GM19351 (cell line): ENCODE data around the gene MAD1L1.

Experiments
- ATAC-seq: cut with Tn5 transposase; IDR thresholded peaks from one replicate; pipeline ENCODE4 v1.9.1; 2021; ENCODE audit warnings: mild to moderate bottlenecking, moderate library complexity; ENCODE audit not compliant: unreplicated experiment

The MAD1L1 gene

GRCh38 chr7:2181077-2181854 lies 51.5 kb downstream of the MAD1L1 start:
- peak; percentile 44 for ATAC-seq

GRCh38 chr7:2180081-2180480 lies 52.7 kb downstream of the MAD1L1 start:
- no peak for ATAC-seq

GRCh38 chr7:2175514-2175913 lies 57.2 kb downstream of the MAD1L1 start:
- no peak for ATAC-seq

- no peak for ATAC-seq
These were observed 57.7 kb downstream of the MAD1L1 start for GRCh38 chr7:2175091-2175490.

GRCh38 chr7:2173189-2173827 lies 59.4 kb downstream of the MAD1L1 start:
- ATAC-seq = no peak

GRCh38 chr7:2172311-2173188 lies 60.2 kb downstream of the MAD1L1 start:
- no peak for ATAC-seq

GRCh38 chr7:2171855-2172254 lies 60.9 kb downstream of the MAD1L1 start:
- no peak for ATAC-seq

GRCh38 chr7:2170576-2171521 lies 61.9 kb downstream of the MAD1L1 start:
- no peak for ATAC-seq

GRCh38 chr7:2169923-2170575 lies 62.7 kb downstream of the MAD1L1 start:
- ATAC-seq = no peak

- ATAC-seq = no peak
These were observed 64.0 kb downstream of the MAD1L1 start for GRCh38 chr7:2168615-2169311.

GRCh38 chr7:2166625-2167280 lies 66.0 kb downstream of the MAD1L1 start:
- no peak for ATAC-seq

- ATAC-seq = peak; percentile 99
These were observed 66.8 kb downstream of the MAD1L1 start for GRCh38 chr7:2165610-2166594.

GRCh38 chr7:2165239-2165609 lies 67.5 kb downstream of the MAD1L1 start:
- no peak for ATAC-seq

GRCh38 chr7:2164646-2165045 lies 68.1 kb downstream of the MAD1L1 start:
- ATAC-seq = no peak

GRCh38 chr7:2163600-2164555 lies 68.9 kb downstream of the MAD1L1 start:
- no peak for ATAC-seq

GRCh38 chr7:2162959-2163358 lies 69.8 kb downstream of the MAD1L1 start:
- no peak for ATAC-seq
